GM12878 (cell line): ENCODE results near the gene G2E3. TPM values are rescaled to one million over a fixed set of nuclear protein-coding genes. Genes with fewer than 3 reads are reported as not detected.

Experiments
- ATAC-seq: fragments of 200-7000 bp; cut with Tn5 transposase; 3 replicates; pipeline ENCODE4 v1.9.1; 2020; ENCODE audit warnings: mild to moderate bottlenecking, moderate library complexity
- BruUV-seq: library from RNA; stranded (reverse); fragments of 400-500 nt; replicated peaks from 2 replicates; lab custom pipeline; 2021; lab: Mats Ljungman, UMichigan
- CTCF ChIA-PET: fragments of 300-600 bp; sonication (Branson Sonifier 250); formaldehyde crosslinking; extraction: SDS; loops from one replicate; lab custom pipeline; 2021; ENCODE audit warnings: inconsistent platforms; lab: Yijun Ruan, JAX
- POLR2A ChIA-PET: fragments of 350-600 bp; formaldehyde crosslinking; extraction: SDS; loops from one replicate; lab custom pipeline; 2021; ENCODE audit warnings: inconsistent platforms; lab: Charles Lee
- RAD21 ChIA-PET: fragments of 300-600 bp; sonication (Branson Sonifier 250); formaldehyde crosslinking; loops from one replicate; lab custom pipeline; 2023; ENCODE audit warnings: antibody characterized with exemption; ENCODE audit not compliant: unreplicated experiment; lab: Charles Lee
- SMC1A ChIA-PET: fragments of 300-600 bp; sonication (Branson Sonifier 250); formaldehyde crosslinking; loops from one replicate; lab custom pipeline; 2023; ENCODE audit not compliant: unreplicated experiment, uncharacterized antibody; lab: Charles Lee
- DNase-seq: peaks from one replicate; pipeline ENCODE4 v3.0.0-alpha.2; 2011; ENCODE audit warnings: low read depth, low spot score
- FAIRE-seq: peaks from 3 replicates; lab custom pipeline; 2011; peaks lifted over from hg19 to GRCh38; lab: Jason Lieb, UNC
- H2AFZ ChIP-seq: 2 replicates; pipeline ENCODE4 v1.6.0; 2011; ENCODE audit warnings: low read depth, low read length, control low read depth; ENCODE audit not compliant: control insufficient read depth
- H3K27ac ChIP-seq: 2 replicates; pipeline ENCODE4 v1.5.1; 2011; ENCODE audit warnings: control low read depth; ENCODE audit not compliant: control insufficient read depth, insufficient read depth
- H3K27me3 ChIP-seq, 2 experiments: replicated peaks in 1 of 2; 2 replicates each; pipeline versions ENCODE4 v1.6.0 to v1.6.1; 2011; ENCODE audit warnings: low read length in 1 of 2; ENCODE audit not compliant: control insufficient read depth in 2 of 2, insufficient read depth in 2 of 2
- H3K36me3 ChIP-seq, 2 experiments: 2 replicates each; pipeline ENCODE4 v1.5.1; 2011; ENCODE audit warnings: low read length in 1 of 2; ENCODE audit not compliant: control insufficient read depth in 2 of 2, insufficient read depth in 2 of 2
- H3K4me1 ChIP-seq: 2 replicates; pipeline ENCODE4 v1.6.1; 2011; ENCODE audit warnings: mild to moderate bottlenecking, low read length, moderate library complexity, mixed read lengths; ENCODE audit not compliant: control insufficient read depth, insufficient read depth
- H3K4me2 ChIP-seq: 2 replicates; pipeline ENCODE4 v1.6.0; 2011; ENCODE audit warnings: control low read depth; ENCODE audit not compliant: control insufficient read depth, insufficient read depth
- H3K4me3 ChIP-seq: fragments of 200-600 bp; sonication (generic); 2 replicates; pipeline ENCODE4 v1.5.1; 2016
- H3K79me2 ChIP-seq: 2 replicates; pipeline ENCODE4 v1.6.0; 2011; ENCODE audit warnings: low read length; ENCODE audit not compliant: control insufficient read depth, insufficient read depth
- H3K9ac ChIP-seq: 2 replicates; pipeline ENCODE4 v1.8.0; 2011; ENCODE audit warnings: low read length, control low read depth, mixed read lengths; ENCODE audit not compliant: control insufficient read depth, insufficient read depth
- H3K9me3 ChIP-seq: replicated peaks from 3 replicates; pipeline ENCODE4 v1.5.1; 2011; ENCODE audit warnings: mild to moderate bottlenecking, low read length; ENCODE audit not compliant: control insufficient read depth, insufficient read depth
- H4K20me1 ChIP-seq: 2 replicates; pipeline ENCODE4 v1.6.0; 2011; ENCODE audit not compliant: control insufficient read depth, insufficient read depth
- BCL11A ChIP-seq: IDR thresholded peaks from 2 replicates; pipeline ENCODE4 v1.6.1; 2011; ENCODE audit warnings: low read depth, low read length
- CBX5 ChIP-seq: sonication (generic); IDR thresholded peaks from 2 replicates; pipeline ENCODE4 v1.6.1; 2016; ENCODE audit warnings: low read depth, moderate library complexity, mild to moderate bottlenecking, inconsistent platforms
- CHD4 ChIP-seq: fragments of 200-600 bp; sonication (generic); IDR thresholded peaks from 2 replicates; pipeline ENCODE4 v1.6.1; 2016; ENCODE audit warnings: mild to moderate bottlenecking
- E2F4 ChIP-seq: IDR thresholded peaks from 2 replicates; pipeline ENCODE4 v1.6.1; 2012; ENCODE audit warnings: low read depth, low read length, improper control_type of control experiment
- FOXM1 ChIP-seq: IDR thresholded peaks from 2 replicates; pipeline ENCODE4 v1.6.1; 2012; ENCODE audit warnings: low read depth, mild to moderate bottlenecking, inconsistent platforms, low read length, moderate library complexity
- HDGF ChIP-seq: fragments of 450-650 bp; IDR thresholded peaks from 2 replicates; pipeline ENCODE4 v1.6.1; 2016; ENCODE audit warnings: antibody characterized with exemption
- MEF2B ChIP-seq: fragments of 450-650 bp; IDR thresholded peaks from 2 replicates; pipeline ENCODE4 v1.6.1; 2018; ENCODE audit warnings: mild to moderate bottlenecking, moderate library complexity; ENCODE audit not compliant: partially characterized antibody, poor library complexity, severe bottlenecking
- MYC ChIP-seq: IDR thresholded peaks from 2 replicates; pipeline ENCODE4 v1.6.1; 2011; ENCODE audit warnings: mild to moderate bottlenecking, low read length, moderate library complexity, inconsistent platforms; ENCODE audit not compliant: insufficient read depth, insufficient replicate concordance, insufficient read length, severe bottlenecking
- NFXL1 ChIP-seq: fragments of 450-650 bp; IDR thresholded peaks from 2 replicates; pipeline ENCODE4 v1.6.1; 2017; ENCODE audit warnings: antibody characterized with exemption, mild to moderate bottlenecking, borderline replicate concordance
- POLR2AphosphoS2 ChIP-seq: IDR thresholded peaks from 2 replicates; pipeline ENCODE4 v1.6.1; 2011; ENCODE audit warnings: low read depth, mild to moderate bottlenecking, low read length, improper control_type of control experiment, moderate library complexity
- RELA ChIP-seq: fragments of 450-650 bp; IDR thresholded peaks from 2 replicates; pipeline ENCODE4 v1.8.0; 2014; ENCODE audit warnings: borderline replicate concordance; ENCODE audit not compliant: partially characterized antibody
- TCF7 ChIP-seq: IDR thresholded peaks from 2 replicates; pipeline ENCODE4 v1.6.1; 2014; ENCODE audit warnings: antibody characterized with exemption, borderline replicate concordance
- WRNIP1 ChIP-seq: IDR thresholded peaks from 2 replicates; pipeline ENCODE4 v1.6.1; 2011; ENCODE audit warnings: low read depth, low read length, improper control_type of control experiment, borderline replicate concordance
- WGBS: methylation state at CpG from one replicate; pipeline ENCODE4 v1.1.6; 2016; ENCODE audit warnings: low lambda C conversion rate; ENCODE audit not compliant: insufficient replicate concordance, insufficient coverage; ENCODE audit errors: missing lambda C conversion rate; 5-methylcytosine and 5-hydroxymethylcytosine counted together
- in situ Hi-C: fragments of 300-500 bp; cut with MboI; formaldehyde crosslinking; loops from 9 replicates; pipeline ENCODE4 v1.14.3; 2018; ENCODE audit warnings: mixed read lengths
- intact Hi-C: fragments of 100-400 bp; cut with micrococcal nuclease; formaldehyde crosslinking; loops from one replicate; pipeline ENCODE4 v1.14.2; 2022; ENCODE audit not compliant: unreplicated experiment
- polyA plus RNA-seq, 11 experiments: library from polyadenylated mRNA; depleted of rRNA in 4 of 11; unstranded in 6 of 11; stranded (reverse) in 5 of 11; fragments of >200 nt; fragmentation: Nextera tagmentation in 4 of 11; fragmentation: Illumina TruSeq in 1 of 11; extraction: Ambion mirVana in 4 of 11; extraction: Trizol in 1 of 11; gene quantifications; 1 replicate in 1 of 11; 2 replicates in 10 of 11; pipeline versions ENCODE4 v1.2.1 to v1.2.3, GENCODE V29; 2011 to 2016; ENCODE audit warnings: inconsistent platforms in 2 of 11, missing spikeins in 2 of 11, low read depth in 1 of 11
- total RNA-seq, 4 experiments: library from RNA; depleted of rRNA in 3 of 4; stranded (reverse); fragments of >200 nt in 3 of 4; fragmentation: Illumina TruSeq in 1 of 4; extraction: Trizol in 1 of 4; gene quantifications; 2 replicates each; pipeline versions ENCODE4 v1.2.1 to v1.2.3, GENCODE V29; 2013 to 2021
- TF ChIP-seq, protein P1 (sequence below): IDR thresholded peaks from 2 replicates; pipeline ENCODE4 v1.6.1; 2012; ENCODE audit warnings: improper control_type of control experiment, low read depth, low read length; ENCODE audit not compliant: insufficient replicate concordance
- TF ChIP-seq, protein P2 (sequence below): fragments of 450-650 bp; formaldehyde crosslinking; IDR thresholded peaks from 2 replicates; pipeline ENCODE4 v1.4.0; 2020; ENCODE audit warnings: mild to moderate bottlenecking, moderate library complexity

G2E3 gene
- total and polyA plus RNA-seq, 10 of the 15 experiments (the other 5 are each of a cell fraction or from before 2014, with no cell fraction given), result 10.0 to 38.0 (median 21.1) TPM

GRCh38 chr14:30525833-30526232 lies 33.1 kb upstream of the G2E3 start:
- SMC1A ChIA-PET, result no interaction called here
- in situ Hi-C loops, result no loop called here
- FAIRE-seq, result no peak
- DNase-seq, result no peak
- RAD21 ChIA-PET, result no interaction called here
- POLR2A ChIA-PET, result no interaction called here
- BruUV-seq, result no TSS peak
- H3K4me1 ChIP-seq, result no peaks in the 10 kb centered on the region
- CTCF ChIA-PET, result no interaction called here
- no peak overlapping the region for H3K4me3 ChIP-seq
- no peak overlapping the region for H3K4me2 ChIP-seq
- intact Hi-C loops, result no loop called here
- no peak overlapping the region for H3K27ac ChIP-seq
- no peak for ATAC-seq
- no peaks in the 10 kb centered on the region for H3K79me2 ChIP-seq
- no peaks in the 10 kb centered on the region for H4K20me1 ChIP-seq
- H3K9me3 ChIP-seq, result no peaks in the 10 kb centered on the region
- WGBS, result 70% methylated on average over 2 of the region's 2 CpGs
- H3K36me3 ChIP-seq, result no peaks in the 10 kb centered on the region
- no peak overlapping the region for H2AFZ ChIP-seq
- H3K9ac ChIP-seq, result no peak overlapping the region
- no peaks in the 10 kb centered on the region for H3K27me3 ChIP-seq
- TF ChIP-seq RELA (no peak), E2F4 (no peak), NFXL1 (no peak), MYC (no peak), POLR2AphosphoS2 (no peak), BCL11A (no peak), FOXM1 (no peak), CBX5 (no peak), MEF2B (no peak), WRNIP1 (no peak), HDGF (no peak), CHD4 (no peak), TCF7 (no peak)
- TF ChIP-seq, protein P1, sequence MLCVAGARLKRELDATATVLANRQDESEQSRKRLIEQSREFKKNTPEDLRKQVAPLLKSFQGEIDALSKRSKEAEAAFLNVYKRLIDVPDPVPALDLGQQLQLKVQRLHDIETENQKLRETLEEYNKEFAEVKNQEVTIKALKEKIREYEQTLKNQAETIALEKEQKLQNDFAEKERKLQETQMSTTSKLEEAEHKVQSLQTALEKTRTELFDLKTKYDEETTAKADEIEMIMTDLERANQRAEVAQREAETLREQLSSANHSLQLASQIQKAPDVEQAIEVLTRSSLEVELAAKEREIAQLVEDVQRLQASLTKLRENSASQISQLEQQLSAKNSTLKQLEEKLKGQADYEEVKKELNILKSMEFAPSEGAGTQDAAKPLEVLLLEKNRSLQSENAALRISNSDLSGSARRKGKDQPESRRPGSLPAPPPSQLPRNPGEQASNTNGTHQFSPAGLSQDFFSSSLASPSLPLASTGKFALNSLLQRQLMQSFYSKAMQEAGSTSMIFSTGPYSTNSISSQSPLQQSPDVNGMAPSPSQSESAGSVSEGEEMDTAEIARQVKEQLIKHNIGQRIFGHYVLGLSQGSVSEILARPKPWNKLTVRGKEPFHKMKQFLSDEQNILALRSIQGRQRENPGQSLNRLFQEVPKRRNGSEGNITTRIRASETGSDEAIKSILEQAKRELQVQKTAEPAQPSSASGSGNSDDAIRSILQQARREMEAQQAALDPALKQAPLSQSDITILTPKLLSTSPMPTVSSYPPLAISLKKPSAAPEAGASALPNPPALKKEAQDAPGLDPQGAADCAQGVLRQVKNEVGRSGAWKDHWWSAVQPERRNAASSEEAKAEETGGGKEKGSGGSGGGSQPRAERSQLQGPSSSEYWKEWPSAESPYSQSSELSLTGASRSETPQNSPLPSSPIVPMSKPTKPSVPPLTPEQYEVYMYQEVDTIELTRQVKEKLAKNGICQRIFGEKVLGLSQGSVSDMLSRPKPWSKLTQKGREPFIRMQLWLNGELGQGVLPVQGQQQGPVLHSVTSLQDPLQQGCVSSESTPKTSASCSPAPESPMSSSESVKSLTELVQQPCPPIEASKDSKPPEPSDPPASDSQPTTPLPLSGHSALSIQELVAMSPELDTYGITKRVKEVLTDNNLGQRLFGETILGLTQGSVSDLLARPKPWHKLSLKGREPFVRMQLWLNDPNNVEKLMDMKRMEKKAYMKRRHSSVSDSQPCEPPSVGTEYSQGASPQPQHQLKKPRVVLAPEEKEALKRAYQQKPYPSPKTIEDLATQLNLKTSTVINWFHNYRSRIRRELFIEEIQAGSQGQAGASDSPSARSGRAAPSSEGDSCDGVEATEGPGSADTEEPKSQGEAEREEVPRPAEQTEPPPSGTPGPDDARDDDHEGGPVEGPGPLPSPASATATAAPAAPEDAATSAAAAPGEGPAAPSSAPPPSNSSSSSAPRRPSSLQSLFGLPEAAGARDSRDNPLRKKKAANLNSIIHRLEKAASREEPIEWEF, result no peak
- TF ChIP-seq, protein P2, sequence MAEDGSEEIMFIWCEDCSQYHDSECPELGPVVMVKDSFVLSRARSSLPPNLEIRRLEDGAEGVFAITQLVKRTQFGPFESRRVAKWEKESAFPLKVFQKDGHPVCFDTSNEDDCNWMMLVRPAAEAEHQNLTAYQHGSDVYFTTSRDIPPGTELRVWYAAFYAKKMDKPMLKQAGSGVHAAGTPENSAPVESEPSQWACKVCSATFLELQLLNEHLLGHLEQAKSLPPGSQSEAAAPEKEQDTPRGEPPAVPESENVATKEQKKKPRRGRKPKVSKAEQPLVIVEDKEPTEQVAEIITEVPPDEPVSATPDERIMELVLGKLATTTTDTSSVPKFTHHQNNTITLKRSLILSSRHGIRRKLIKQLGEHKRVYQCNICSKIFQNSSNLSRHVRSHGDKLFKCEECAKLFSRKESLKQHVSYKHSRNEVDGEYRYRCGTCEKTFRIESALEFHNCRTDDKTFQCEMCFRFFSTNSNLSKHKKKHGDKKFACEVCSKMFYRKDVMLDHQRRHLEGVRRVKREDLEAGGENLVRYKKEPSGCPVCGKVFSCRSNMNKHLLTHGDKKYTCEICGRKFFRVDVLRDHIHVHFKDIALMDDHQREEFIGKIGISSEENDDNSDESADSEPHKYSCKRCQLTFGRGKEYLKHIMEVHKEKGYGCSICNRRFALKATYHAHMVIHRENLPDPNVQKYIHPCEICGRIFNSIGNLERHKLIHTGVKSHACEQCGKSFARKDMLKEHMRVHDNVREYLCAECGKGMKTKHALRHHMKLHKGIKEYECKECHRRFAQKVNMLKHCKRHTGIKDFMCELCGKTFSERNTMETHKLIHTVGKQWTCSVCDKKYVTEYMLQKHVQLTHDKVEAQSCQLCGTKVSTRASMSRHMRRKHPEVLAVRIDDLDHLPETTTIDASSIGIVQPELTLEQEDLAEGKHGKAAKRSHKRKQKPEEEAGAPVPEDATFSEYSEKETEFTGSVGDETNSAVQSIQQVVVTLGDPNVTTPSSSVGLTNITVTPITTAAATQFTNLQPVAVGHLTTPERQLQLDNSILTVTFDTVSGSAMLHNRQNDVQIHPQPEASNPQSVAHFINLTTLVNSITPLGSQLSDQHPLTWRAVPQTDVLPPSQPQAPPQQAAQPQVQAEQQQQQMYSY (CRISPR knock-in tag), result no peak
